ENCODE results near the gene LBX1.

LBX1 gene

GRCh38 chr10:101229266-101230182 is at the start of gene LBX1:
Gene LBX1, minus strand, starts transcription at chr10:101229463. Its CDS starts 648 bp downstream, at chr10:101228815.
- DNase-seq: no peak

GRCh38 chr10:101273741-101274140 is 44.5 kb upstream of the LBX1 start:
- no peak for DNase-seq

- no peak for DNase-seq
Measured at GRCh38 chr10:101273330-101273729, 44.1 kb upstream of the LBX1 start.

GRCh38 chr10:101272229-101272868 is 43.1 kb upstream of the LBX1 start:
- DNase-seq: peak; percentile 80

GRCh38 chr10:101270763-101271162 is 41.5 kb upstream of the LBX1 start:
- DNase-seq: no peak

GRCh38 chr10:101267776-101268175 is 38.5 kb upstream of the LBX1 start:
- DNase-seq: no peak

GRCh38 chr10:101267290-101267680 is 38.0 kb upstream of the LBX1 start:
- no peak for DNase-seq

- no peak for DNase-seq
Measured at GRCh38 chr10:101266381-101267289, 37.4 kb upstream of the LBX1 start.

- DNase-seq: no peak
Measured at GRCh38 chr10:101263150-101263752, 34.0 kb upstream of the LBX1 start.

- no peak for DNase-seq
Measured at GRCh38 chr10:101262147-101262546, 32.9 kb upstream of the LBX1 start.

GRCh38 chr10:101261702-101262101 is 32.4 kb upstream of the LBX1 start:
- DNase-seq: no peak

- DNase-seq: no peak
Measured at GRCh38 chr10:101260764-101261481, 31.7 kb upstream of the LBX1 start.

GRCh38 chr10:101258179-101258885 is 29.1 kb upstream of the LBX1 start:
- DNase-seq: no peak

- no peak for DNase-seq
Measured at GRCh38 chr10:101257491-101257890, 28.2 kb upstream of the LBX1 start.

GRCh38 chr10:101257084-101257483 is 27.8 kb upstream of the LBX1 start:
- no peak for DNase-seq

GRCh38 chr10:101256387-101256786 is 27.1 kb upstream of the LBX1 start:
- DNase-seq: no peak

- no peak for DNase-seq
Measured at GRCh38 chr10:101250136-101250535, 20.9 kb upstream of the LBX1 start.

GRCh38 chr10:101249171-101249581 is 19.9 kb upstream of the LBX1 start:
- DNase-seq: no peak

GRCh38 chr10:101246639-101247038 is 17.4 kb upstream of the LBX1 start:
- no peak for DNase-seq

- DNase-seq: no peak
Measured at GRCh38 chr10:101244321-101245050, 15.2 kb upstream of the LBX1 start.

Data from activated CD8-positive, alpha-beta memory T cell treated with anti-CD3 and anti-CD28 coated beads, Interleukin-2, amount 50 U/mL, for 48 hours (primary cell).